ENCODE data around the gene TGFB1.
"Not testable (repeated sequence)": the region's sequence is repeated elsewhere in the genome, so short reads cannot be mapped to it uniquely, and the experiment has no call there.

TGFB1 gene

DNA sequence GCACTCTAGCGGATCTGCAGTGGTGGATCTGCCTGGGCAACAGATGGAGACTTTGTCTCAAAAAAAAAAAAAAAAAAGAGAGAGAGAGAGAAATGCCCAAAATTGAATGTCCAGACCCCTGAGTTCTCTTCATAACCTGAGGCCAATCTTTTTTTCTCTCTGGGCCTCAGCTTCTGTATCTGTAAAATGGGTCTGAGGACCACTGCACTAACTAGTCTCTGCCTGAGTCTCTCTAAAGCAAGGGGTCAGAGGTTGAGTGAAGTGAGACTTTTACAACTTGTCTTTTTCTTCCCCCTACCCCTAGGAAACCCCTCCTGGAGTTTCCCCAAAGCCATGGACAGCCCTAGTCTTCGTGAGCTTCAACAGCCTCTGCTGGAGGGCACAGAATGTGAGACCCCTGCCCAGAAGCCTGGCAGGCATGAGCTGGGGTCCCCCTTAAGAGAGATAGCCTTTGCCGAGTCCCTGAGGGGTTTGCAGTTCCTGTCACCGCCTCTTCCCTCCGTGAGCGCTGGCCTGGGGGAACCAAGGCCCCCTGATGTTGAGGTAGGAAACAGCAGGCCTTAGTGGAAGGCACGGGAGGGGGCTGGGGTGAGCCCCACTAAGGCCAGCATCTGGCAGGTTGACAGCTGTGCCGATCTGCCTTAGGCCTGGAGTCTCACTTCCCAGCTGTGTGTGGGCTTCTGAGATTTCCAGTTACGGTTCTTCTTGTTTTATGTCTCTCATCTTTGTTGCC is 24.4 kb upstream of the TGFB1 start:
- TF ChIP-seq, protein P1, sequence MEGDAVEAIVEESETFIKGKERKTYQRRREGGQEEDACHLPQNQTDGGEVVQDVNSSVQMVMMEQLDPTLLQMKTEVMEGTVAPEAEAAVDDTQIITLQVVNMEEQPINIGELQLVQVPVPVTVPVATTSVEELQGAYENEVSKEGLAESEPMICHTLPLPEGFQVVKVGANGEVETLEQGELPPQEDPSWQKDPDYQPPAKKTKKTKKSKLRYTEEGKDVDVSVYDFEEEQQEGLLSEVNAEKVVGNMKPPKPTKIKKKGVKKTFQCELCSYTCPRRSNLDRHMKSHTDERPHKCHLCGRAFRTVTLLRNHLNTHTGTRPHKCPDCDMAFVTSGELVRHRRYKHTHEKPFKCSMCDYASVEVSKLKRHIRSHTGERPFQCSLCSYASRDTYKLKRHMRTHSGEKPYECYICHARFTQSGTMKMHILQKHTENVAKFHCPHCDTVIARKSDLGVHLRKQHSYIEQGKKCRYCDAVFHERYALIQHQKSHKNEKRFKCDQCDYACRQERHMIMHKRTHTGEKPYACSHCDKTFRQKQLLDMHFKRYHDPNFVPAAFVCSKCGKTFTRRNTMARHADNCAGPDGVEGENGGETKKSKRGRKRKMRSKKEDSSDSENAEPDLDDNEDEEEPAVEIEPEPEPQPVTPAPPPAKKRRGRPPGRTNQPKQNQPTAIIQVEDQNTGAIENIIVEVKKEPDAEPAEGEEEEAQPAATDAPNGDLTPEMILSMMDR (IDR thresholded peaks at IDR 0.05; ENCODE audit: extremely low read depth, missing control alignments), result peak; percentile 26
- peak; percentile 80 for DNase-seq (ENCODE audit: low spot score)

GRCh38 chr19:41376998-41377365 is 23.3 kb upstream of the TGFB1 start:
- DNase-seq (ENCODE audit: low spot score), result no peak

DNA sequence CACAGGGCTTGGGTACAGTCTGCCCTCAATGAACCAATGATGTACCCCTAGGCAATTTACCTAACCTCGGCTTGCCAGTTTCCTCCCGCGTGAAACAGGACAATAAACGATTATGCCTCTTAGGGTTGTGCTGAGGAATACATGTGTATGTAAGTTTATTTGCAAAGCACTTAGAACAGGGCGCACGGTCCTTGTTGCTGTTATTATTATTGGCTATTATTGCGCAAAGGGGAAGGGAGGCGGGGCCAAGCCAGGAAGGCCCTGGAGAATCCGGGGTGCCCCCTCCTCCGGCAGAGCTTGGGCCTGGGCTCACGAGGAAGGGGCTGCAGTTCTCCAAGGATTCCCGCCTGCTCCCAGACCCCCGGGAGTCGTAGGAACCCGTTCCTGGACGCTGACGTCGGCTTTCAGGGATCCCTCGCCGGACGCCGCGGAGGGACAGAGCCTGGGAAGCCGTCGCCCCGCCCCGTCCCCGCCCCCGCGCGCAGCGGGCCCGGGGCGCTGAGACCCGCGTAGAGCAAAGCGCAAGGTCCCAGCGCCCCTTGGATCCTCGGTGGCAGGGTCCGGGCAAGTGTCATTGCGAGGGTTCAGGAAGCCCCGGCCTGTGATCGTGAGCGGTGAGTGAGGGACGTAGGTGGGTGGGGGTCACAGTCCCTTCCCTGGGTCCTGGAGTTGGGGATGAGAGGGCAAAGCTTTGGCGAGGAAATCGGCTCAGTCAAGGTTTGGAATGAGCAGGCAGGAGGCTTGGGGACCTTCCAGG is 22.7 kb upstream of the TGFB1 start, which contains the start of gene TMEM91:
Gene TMEM91, plus strand, starts transcription at position 293 of the 757 bp plus-strand sequence. CDS start 1,777 bp downstream, outside the sequence.
- TF ChIP-seq, protein P1 (IDR thresholded peaks at IDR 0.05; ENCODE audit: extremely low read depth, missing control alignments), result no peak
- no peak for DNase-seq (ENCODE audit: low spot score)

More at GRCh38 chr19:41376998-41377365, 23.3 kb upstream of the TGFB1 start:
- TF ChIP-seq, protein P1 (IDR thresholded peaks at IDR 0.05; ENCODE audit: extremely low read depth, missing control alignments), result no peak

DNA sequence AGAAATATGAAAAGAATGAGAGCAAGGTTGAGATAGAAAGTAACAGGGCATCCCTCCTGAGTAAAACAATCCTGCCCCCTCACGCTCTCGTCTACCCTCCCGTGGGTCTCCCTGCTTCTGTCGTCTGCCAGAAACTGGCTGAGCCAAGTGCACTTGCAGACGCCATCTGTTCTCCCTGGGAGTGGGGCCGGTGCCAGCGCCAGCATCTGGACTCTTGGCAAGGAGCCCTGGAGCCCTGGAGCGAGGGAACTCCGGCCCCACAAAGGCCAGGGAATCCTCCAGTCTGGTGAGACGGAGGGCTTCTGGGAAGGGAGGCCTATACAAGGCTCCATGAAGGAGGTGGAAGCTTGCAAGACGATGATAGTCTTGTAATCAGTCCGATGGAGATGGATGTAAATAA is 20.3 kb upstream of the TGFB1 start:
- DNase-seq (ENCODE audit: low spot score), result no peak
- TF ChIP-seq, protein P1 (IDR thresholded peaks at IDR 0.05; ENCODE audit: extremely low read depth, missing control alignments), result no peak

- no peak for DNase-seq (ENCODE audit: low spot score)
- TF ChIP-seq, protein P1 (IDR thresholded peaks at IDR 0.05; ENCODE audit: extremely low read depth, missing control alignments), result no peak
These were observed 18.8 kb upstream of the TGFB1 start for GRCh38 chr19:41372501-41372900.

DNA sequence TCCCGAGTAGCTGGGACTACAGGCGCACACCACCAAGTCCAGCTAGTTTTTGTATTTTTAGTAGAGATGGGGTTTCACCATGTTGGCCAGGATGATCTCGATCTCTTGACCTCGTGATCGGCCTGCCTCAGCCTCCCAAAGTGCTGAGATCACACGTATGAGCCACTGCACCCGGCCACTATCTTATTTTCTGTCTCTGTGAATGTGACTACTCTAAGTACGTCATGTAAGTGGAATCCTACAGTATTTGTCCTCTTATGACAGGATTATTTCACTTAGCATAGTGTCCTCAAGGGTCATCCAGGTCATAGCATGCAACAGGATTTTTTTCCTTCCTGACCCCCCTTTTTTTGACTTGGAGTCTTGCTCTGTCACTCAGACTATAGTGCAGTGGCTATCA is 17.8 kb upstream of the TGFB1 start:
- DNase-seq (ENCODE audit: low spot score), result no peak
- TF ChIP-seq, protein P1 (IDR thresholded peaks at IDR 0.05; ENCODE audit: extremely low read depth, missing control alignments), result no peak

- not testable (repeated sequence) for DNase-seq (ENCODE audit: low spot score)
These were observed 17.4 kb upstream of the TGFB1 start for GRCh38 chr19:41371119-41371518.
